Neuronal stem cell (in vitro differentiated cells): ENCODE data around the gene GET4.

ENCODE experiments used
- DNase-seq: peaks from one replicate; pipeline ENCODE4 v3.0.0-alpha.2; 2013; ENCODE audit warnings: low spot score
- H2AFZ ChIP-seq: one replicate; pipeline ENCODE4 v1.6.1; 2013; ENCODE audit warnings: mild to moderate bottlenecking, low read length, inconsistent platforms
- H2AK5ac ChIP-seq: 2 replicates; pipeline ENCODE4 v1.6.1; 2013; ENCODE audit warnings: low read depth, mild to moderate bottlenecking, inconsistent platforms, low read length, moderate library complexity, mixed read lengths
- H2BK120ac ChIP-seq: 2 replicates; pipeline ENCODE4 v1.6.1; 2013; ENCODE audit warnings: low read depth, mild to moderate bottlenecking, inconsistent platforms, low read length, moderate library complexity, mixed read lengths
- H2BK12ac ChIP-seq: one replicate; pipeline ENCODE4 v1.6.1; 2013; ENCODE audit warnings: low read length, inconsistent platforms
- H2BK15ac ChIP-seq: 2 replicates; pipeline ENCODE4 v1.6.1; 2013; ENCODE audit warnings: mild to moderate bottlenecking, low read length, inconsistent platforms, mixed read lengths
- H2BK5ac ChIP-seq: one replicate; pipeline ENCODE4 v1.6.1; 2013; ENCODE audit warnings: inconsistent platforms, mild to moderate bottlenecking, low read length, moderate library complexity
- H3K14ac ChIP-seq: one replicate; pipeline ENCODE4 v1.6.1; 2013; ENCODE audit warnings: low read length, inconsistent platforms
- H3K18ac ChIP-seq: 2 replicates; pipeline ENCODE4 v1.6.1; 2013; ENCODE audit warnings: low read length, inconsistent platforms
- H3K23ac ChIP-seq: 2 replicates; pipeline ENCODE4 v1.6.1; 2013; ENCODE audit warnings: low read depth, mild to moderate bottlenecking, mixed read lengths, low read length, inconsistent platforms; ENCODE audit not compliant: poor library complexity
- H3K27ac ChIP-seq: replicated peaks from 3 replicates; pipeline ENCODE4 v1.5.1; 2013; ENCODE audit warnings: low read length, inconsistent platforms
- H3K27me3 ChIP-seq, 3 experiments: 2 replicates each; pipeline ENCODE4 v1.6.1; 2013; ENCODE audit warnings: low read length in 3 of 3, mild to moderate bottlenecking in 2 of 3, inconsistent platforms in 1 of 3, low read depth in 1 of 3, mixed read lengths in 1 of 3, moderate library complexity in 1 of 3; ENCODE audit not compliant: control insufficient read depth in 3 of 3, insufficient read depth in 3 of 3
- H3K36me3 ChIP-seq, 2 donors: replicated peaks in 1 of 2; 2 replicates each; pipeline ENCODE4 v1.6.1; 2013; ENCODE audit warnings: low read length in 2 of 2; ENCODE audit not compliant: control insufficient read depth in 2 of 2, insufficient read depth in 2 of 2
- H3K4ac ChIP-seq: 2 replicates; pipeline ENCODE4 v1.6.1; 2013; ENCODE audit warnings: inconsistent platforms, mild to moderate bottlenecking, low read length, moderate library complexity
- H3K4me1 ChIP-seq, 2 donors: 1 replicate in 1 of 2; 2 replicates in 1 of 2; pipeline ENCODE4 v1.6.1; 2013; ENCODE audit warnings: low read length in 2 of 2, low read depth in 1 of 2; ENCODE audit not compliant: control insufficient read depth in 2 of 2, insufficient read depth in 1 of 2
- H3K4me2 ChIP-seq: one replicate; pipeline ENCODE4 v1.6.1; 2013; ENCODE audit warnings: mild to moderate bottlenecking, low read length, inconsistent platforms; ENCODE audit not compliant: insufficient read depth, poor library complexity, severe bottlenecking
- H3K4me3 ChIP-seq, 2 donors: 2 replicates each; pipeline ENCODE4 v1.5.1; 2013; ENCODE audit warnings: low read length in 2 of 2, mild to moderate bottlenecking in 2 of 2, inconsistent platforms in 1 of 2, moderate library complexity in 1 of 2
- H3K79me1 ChIP-seq: one replicate; pipeline ENCODE4 v1.6.1; 2013; ENCODE audit warnings: low read depth, mild to moderate bottlenecking, inconsistent platforms, low read length, moderate library complexity
- H3K9ac ChIP-seq: one replicate; pipeline ENCODE4 v1.6.1; 2013; ENCODE audit warnings: mild to moderate bottlenecking, low read depth, low read length, inconsistent platforms; ENCODE audit not compliant: poor library complexity
- H3K9me3 ChIP-seq, 2 donors: replicated peaks in 1 of 2; 2 replicates each; pipeline versions ENCODE3 to v1.6.1; 2013; ENCODE audit warnings: low read length in 2 of 2, mild to moderate bottlenecking in 2 of 2, inconsistent platforms in 1 of 2, low read depth in 1 of 2, mixed read lengths in 1 of 2, moderate library complexity in 1 of 2; ENCODE audit not compliant: control insufficient read depth in 2 of 2, insufficient read depth in 1 of 2
- H4K8ac ChIP-seq: one replicate; pipeline ENCODE4 v1.6.1; 2013; ENCODE audit warnings: low read depth, mild to moderate bottlenecking, inconsistent platforms, low read length, moderate library complexity
- H4K91ac ChIP-seq: one replicate; pipeline ENCODE4 v1.6.1; 2013; ENCODE audit warnings: low read length, low read depth, mild to moderate bottlenecking, inconsistent platforms; ENCODE audit not compliant: poor library complexity
- WGBS, 2 donors: extraction: QIAGEN DNeasy Blood & Tissue Kit; methylation state at CpG; one replicate each; pipeline ENCODE4 v1.1.7; 2013; ENCODE audit warnings: missing lambda C conversion rate in 2 of 2, mixed read lengths in 1 of 2; ENCODE audit not compliant: insufficient read length in 2 of 2, insufficient replicate concordance in 1 of 2; ENCODE audit errors: extremely low coverage in 2 of 2; 5-methylcytosine and 5-hydroxymethylcytosine counted together

GET4 gene

GRCh38 chr7:889391-889790 lies 13.0 kb downstream of the GET4 start:
- Histone ChIP-seq H2AK5ac (no peak overlapping the region), H3K4ac (no peak overlapping the region), H2BK12ac (no peak overlapping the region), H2BK5ac (no peak overlapping the region), H3K18ac (peak overlapping the region; percentile 36), H3K4me3 (peak overlapping the region in 1 of 2 donors; percentile 16), H3K14ac (no peak overlapping the region), H3K4me1 (no peaks in the 10 kb centered on the region), H2BK120ac (no peak overlapping the region), H4K8ac (no peak overlapping the region), H3K9ac (no peak overlapping the region), H2AFZ (no peak overlapping the region), H4K91ac (no peak overlapping the region), H3K27me3 (peaks cover 0 to 10% (median 3%) of the 10 kb centered on the region in 3 experiments), H3K4me2 (no peak overlapping the region), H3K36me3 (peaks cover 54 to 76% of the 10 kb centered on the region in 2 donors), H2BK15ac (no peak overlapping the region), H3K79me1 (peaks cover 38% of the 10 kb centered on the region), H3K27ac (no peak overlapping the region), H3K23ac (peak overlapping the region; percentile 2), H3K9me3 (peaks cover 0 to 5% of the 10 kb centered on the region in 2 donors)
- no CpG with 5 or more reads among the region's 18 CpGs for WGBS, 2 donors
- no peak for DNase-seq

- no peak overlapping the region for H3K18ac ChIP-seq
- no peak for DNase-seq
- H4K91ac ChIP-seq, result no peak overlapping the region
- no peak overlapping the region for H2AK5ac ChIP-seq
- no peak overlapping the region for H2BK5ac ChIP-seq
- no peak overlapping the region for H2BK12ac ChIP-seq
- no CpG with 5 or more reads among the region's 15 CpGs for WGBS, 2 donors
- H2BK120ac ChIP-seq, result no peak overlapping the region
- peaks cover 0 to 10% (median 3%) of the 10 kb centered on the region in 3 experiments for H3K27me3 ChIP-seq
- H4K8ac ChIP-seq, result no peak overlapping the region
- no peak overlapping the region for H3K23ac ChIP-seq
- H3K4me2 ChIP-seq, result no peak overlapping the region
- peaks cover 0 to 5% of the 10 kb centered on the region in 2 donors for H3K9me3 ChIP-seq
- peaks cover 62 to 90% of the 10 kb centered on the region in 2 donors for H3K36me3 ChIP-seq
- no peak overlapping the region for H3K14ac ChIP-seq
- no peak overlapping the region for H3K27ac ChIP-seq
- no peaks in the 10 kb centered on the region for H3K4me1 ChIP-seq
- H3K4me3 ChIP-seq, result no peak overlapping the region
- H2BK15ac ChIP-seq, result no peak overlapping the region
- no peak overlapping the region for H2AFZ ChIP-seq
- H3K79me1 ChIP-seq, result peaks cover 29% of the 10 kb centered on the region
- H3K9ac ChIP-seq, result no peak overlapping the region
- no peak overlapping the region for H3K4ac ChIP-seq
These were observed 14.5 kb downstream of the GET4 start for GRCh38 chr7:890868-891267.

- no peak overlapping the region for H3K23ac ChIP-seq
- no peak overlapping the region for H4K8ac ChIP-seq
- no peak overlapping the region for H3K27ac ChIP-seq
- no peak overlapping the region for H4K91ac ChIP-seq
- peaks cover 65 to 92% of the 10 kb centered on the region in 2 donors for H3K36me3 ChIP-seq
- H3K9me3 ChIP-seq, result peaks cover 0 to 5% of the 10 kb centered on the region in 2 donors
- no CpG with 5 or more reads among the region's 29 CpGs for WGBS, 2 donors
- no peak overlapping the region for H2BK15ac ChIP-seq
- no peak overlapping the region for H3K18ac ChIP-seq
- H3K9ac ChIP-seq, result no peak overlapping the region
- peaks cover 0 to 10% (median 3%) of the 10 kb centered on the region in 3 experiments for H3K27me3 ChIP-seq
- no peak overlapping the region for H2AFZ ChIP-seq
- no peak overlapping the region for H2BK120ac ChIP-seq
- no peak overlapping the region for H2AK5ac ChIP-seq
- no peak overlapping the region for H3K4me2 ChIP-seq
- no peak overlapping the region for H3K4me3 ChIP-seq
- DNase-seq, result no peak
- H3K14ac ChIP-seq, result no peak overlapping the region
- no peak overlapping the region for H2BK12ac ChIP-seq
- H3K79me1 ChIP-seq, result peaks cover 29% of the 10 kb centered on the region
- H3K4me1 ChIP-seq, result no peaks in the 10 kb centered on the region
- H2BK5ac ChIP-seq, result no peak overlapping the region
- no peak overlapping the region for H3K4ac ChIP-seq
These were observed 14.9 kb downstream of the GET4 start for GRCh38 chr7:891291-891690.

- Histone ChIP-seq H2BK120ac (no peak overlapping the region), H3K9ac (no peak overlapping the region), H3K27me3 (peaks cover 0 to 10% (median 3%) of the 10 kb centered on the region in 3 experiments), H3K36me3 (peaks cover 68 to 92% of the 10 kb centered on the region in 2 donors), H3K79me1 (peaks cover 27% of the 10 kb centered on the region), H3K18ac (no peak overlapping the region), H2BK12ac (no peak overlapping the region), H3K27ac (no peak overlapping the region), H3K4ac (no peak overlapping the region), H3K4me3 (no peak overlapping the region), H3K9me3 (peaks cover 0 to 5% of the 10 kb centered on the region in 2 donors), H2AK5ac (no peak overlapping the region), H2BK15ac (no peak overlapping the region), H4K8ac (no peak overlapping the region), H3K4me2 (no peak overlapping the region), H3K4me1 (no peaks in the 10 kb centered on the region), H2AFZ (no peak overlapping the region), H4K91ac (no peak overlapping the region), H3K14ac (no peak overlapping the region), H2BK5ac (no peak overlapping the region), H3K23ac (no peak overlapping the region)
- WGBS, 2 donors, result no CpG with 5 or more reads among the region's 20 CpGs
- DNase-seq, result no peak
These were observed 15.5 kb downstream of the GET4 start for GRCh38 chr7:891805-892204.
